ENCODE measurements around the gene CPD. TPM values are rescaled to one million over a fixed set of nuclear protein-coding genes. Genes with fewer than 3 reads are reported as not detected.

The CPD gene
- total and polyA plus RNA-seq, 2 of the 13 experiments (the other 11 are each of a cell fraction or from before 2014, with no cell fraction given) = 46.1 to 72.3 TPM

DNA sequence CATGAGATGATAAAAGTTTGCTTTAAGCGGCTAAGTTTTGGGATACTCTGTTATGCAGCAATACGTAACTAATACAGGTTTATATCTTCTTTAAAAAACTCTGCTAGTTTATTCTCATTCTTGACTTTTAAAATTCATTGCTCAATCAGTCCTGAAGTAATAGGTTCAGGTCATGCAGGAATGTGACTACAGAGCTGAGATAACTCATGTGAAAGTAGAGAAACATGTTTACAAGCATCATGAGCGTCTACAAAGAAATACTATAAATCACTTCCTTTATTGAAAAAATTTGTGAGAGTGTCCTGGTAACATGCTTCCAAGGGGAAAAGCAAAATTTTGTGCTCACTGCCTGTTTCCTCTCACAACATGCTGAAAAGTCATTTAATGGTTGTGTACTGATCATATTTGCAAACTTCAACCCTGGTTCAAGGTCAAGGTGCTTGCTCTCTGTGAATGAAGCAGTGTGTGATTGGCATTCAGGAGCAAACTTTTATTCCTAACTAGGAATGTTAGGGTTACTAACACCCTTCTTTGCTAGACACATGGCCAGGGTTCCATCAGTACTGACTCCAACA, 32.4 kb upstream of the CPD start (continued):
- no peak for TF ChIP-seq ZNF407 (CRISPR knock-in tag; IDR thresholded peaks at IDR 0.05; ENCODE audit: not compliant biosample characterization)
- no peak for TF ChIP-seq ZNF180 (CRISPR knock-in tag; IDR thresholded peaks at IDR 0.05; ENCODE audit: borderline replicate concordance, low read depth)
- TF ChIP-seq ZNF317 (CRISPR knock-in tag; IDR thresholded peaks at IDR 0.05) = peak; percentile 7; the same call in 1 of the 2 replicates
- TF ChIP-seq ZSCAN22 (CRISPR knock-in tag; IDR thresholded peaks at IDR 0.05) = no peak
- TF ChIP-seq ATF3 (CRISPR knock-in tag; IDR thresholded peaks at IDR 0.05) = no peak
- peak; percentile 8; the same call in 1 of the 2 replicates for TF ChIP-seq ZNF772 (CRISPR knock-in tag; IDR thresholded peaks at IDR 0.05)
- TF ChIP-seq ARID5B (CRISPR knock-in tag; IDR thresholded peaks at IDR 0.05) = peak; percentile 48
- peak; percentile 56; the same call in 1 of the 2 replicates for TF ChIP-seq PPARG (CRISPR knock-in tag; conservative IDR thresholded peaks at IDR 0.05)
- no peak for TF ChIP-seq ASH2L (IDR thresholded peaks at IDR 0.05; ENCODE audit: insufficient read length, low read depth, low read length)
- TF ChIP-seq MLX (CRISPR knock-in tag; IDR thresholded peaks at IDR 0.05) = 0 out of 2 replicates have a peak, but pooled peaks have one; percentile 6
- no peak; the same call in 1 of the 2 replicates for TF ChIP-seq PAXIP1 (CRISPR knock-in tag; conservative IDR thresholded peaks at IDR 0.05)
- peak; percentile 76 for TF ChIP-seq GATAD2A (CRISPR knock-in tag; IDR thresholded peaks at IDR 0.05)
